SK-N-SH (cell line): ENCODE results near the gene BRAF. TPM values are rescaled to one million over a fixed set of nuclear protein-coding genes. Genes with fewer than 3 reads are reported as not detected.

ENCODE experiments used
- CTCF ChIA-PET: fragments of 300-600, 350-600 bp; formaldehyde crosslinking; extraction: SDS; loops from one replicate; lab custom pipeline; 2021; lab: Yijun Ruan, JAX
- POLR2A ChIA-PET: fragments of 350-600 bp; sonication (Branson Sonifier 250); formaldehyde crosslinking; extraction: SDS; loops from one replicate; lab custom pipeline; 2020; ENCODE audit warnings: antibody characterized with exemption, inconsistent platforms; lab: Yijun Ruan, JAX
- DNase-seq: peaks from one replicate; pipeline ENCODE4 v3.0.0; 2012
- H2AFZ ChIP-seq: fragments of 200-600 bp; sonication (generic); 2 replicates; pipeline ENCODE4 v1.8.1; 2016; ENCODE audit warnings: antibody characterized with exemption, mild to moderate bottlenecking, low read depth
- H3F3A ChIP-seq: fragments of 200-600 bp; sonication (generic); replicated peaks from 2 replicates; pipeline ENCODE3; 2016; ENCODE audit warnings: antibody characterized with exemption, mild to moderate bottlenecking; ENCODE audit not compliant: insufficient read depth
- H3K27ac ChIP-seq, 2 experiments: fragments of 200-500 bp in 1 of 2; fragments of 200-600 bp in 1 of 2; sonication (Bioruptor generic) in 1 of 2; sonication (generic), shearing (Covaris generic) in 1 of 2; 2 replicates each; pipeline versions ENCODE4 v1.5.1 to v1.6.1; 2014 to 2016; ENCODE audit warnings: low read depth in 2 of 2, inconsistent platforms in 1 of 2, low read length in 1 of 2, mild to moderate bottlenecking in 1 of 2, mixed read lengths in 1 of 2
- H3K27me3 ChIP-seq: fragments of 200-600 bp; sonication (generic), shearing (Covaris generic); 2 replicates; pipeline ENCODE4 v1.6.1; 2016; ENCODE audit warnings: mixed run types; ENCODE audit not compliant: insufficient read depth
- H3K36me3 ChIP-seq, 2 experiments: fragments of 200-500 bp in 1 of 2; fragments of 200-600 bp in 1 of 2; sonication (Bioruptor generic) in 1 of 2; sonication (generic) in 1 of 2; replicated peaks in 1 of 2; 2 replicates each; pipeline versions ENCODE3 to v1.5.1; 2014 to 2016; ENCODE audit warnings: low read length in 1 of 2, mild to moderate bottlenecking in 1 of 2; ENCODE audit not compliant: insufficient read depth in 2 of 2, control insufficient read depth in 1 of 2
- H3K4me1 ChIP-seq, 2 experiments: fragments of 200-500 bp in 1 of 2; fragments of 200-600 bp in 1 of 2; sonication (Bioruptor generic) in 1 of 2; sonication (generic), shearing (Covaris generic) in 1 of 2; 2 replicates each; pipeline versions ENCODE4 v1.5.1 to v1.6.1; 2014 to 2016; ENCODE audit warnings: low read depth in 1 of 2, low read length in 1 of 2, mixed run types in 1 of 2; ENCODE audit not compliant: insufficient read depth in 2 of 2, control insufficient read depth in 1 of 2
- H3K4me2 ChIP-seq: fragments of 200-600 bp; sonication (generic), shearing (Covaris generic); 2 replicates; pipeline ENCODE4 v1.6.1; 2017; ENCODE audit warnings: mixed run types
- H3K4me3 ChIP-seq, 2 experiments: fragments of 200-500 bp in 1 of 2; fragments of 200-600 bp in 1 of 2; sonication (Bioruptor generic) in 1 of 2; sonication (generic), shearing (Covaris generic) in 1 of 2; 2 replicates each; pipeline versions ENCODE4 v1.5.1 to v1.8.1; 2014 to 2016; ENCODE audit warnings: low read depth in 2 of 2, inconsistent platforms in 1 of 2, low read length in 1 of 2, mild to moderate bottlenecking in 1 of 2, mixed read lengths in 1 of 2, moderate library complexity in 1 of 2
- H3K79me2 ChIP-seq: fragments of 200-600 bp; sonication (generic); 2 replicates; pipeline ENCODE4 v1.8.1; 2017; ENCODE audit warnings: mild to moderate bottlenecking; ENCODE audit not compliant: insufficient read depth
- H3K9ac ChIP-seq: fragments of 200-600 bp; sonication (generic); 2 replicates; pipeline ENCODE4 v1.6.1; 2017; ENCODE audit warnings: mixed run types
- H3K9me2 ChIP-seq: fragments of 200-600 bp; sonication (generic); 2 replicates; pipeline ENCODE4 v1.6.1; 2017; ENCODE audit warnings: mixed run types
- H3K9me3 ChIP-seq: fragments of 200-600 bp; sonication (generic); 2 replicates; pipeline ENCODE4 v1.6.1; 2017; ENCODE audit warnings: mixed run types, mild to moderate bottlenecking, moderate library complexity
- H4K20me1 ChIP-seq: fragments of 200-600 bp; sonication (generic); 2 replicates; pipeline ENCODE4 v1.6.1; 2017; ENCODE audit warnings: mild to moderate bottlenecking, mixed run types; ENCODE audit not compliant: insufficient read depth
- CHD2 ChIP-seq: fragments of 150-350 bp; IDR thresholded peaks from 2 replicates; pipeline ENCODE4 v1.6.1; 2018; ENCODE audit warnings: low read length; ENCODE audit not compliant: partially characterized antibody
- EP300 ChIP-seq, 2 experiments: IDR thresholded peaks; 2 replicates each; pipeline versions ENCODE4 v1.4.0 to v1.6.1; 2012; ENCODE audit warnings: borderline replicate concordance in 1 of 2, low read depth in 1 of 2, low read length in 1 of 2
- EZH2phosphoT487 ChIP-seq: fragments of 200-600 bp; sonication (generic); IDR thresholded peaks from 2 replicates; pipeline ENCODE4 v1.6.1; 2017; ENCODE audit warnings: low read depth, mixed run types, mild to moderate bottlenecking, antibody characterized with exemption, moderate library complexity, borderline replicate concordance
- FOXM1 ChIP-seq: IDR thresholded peaks from 2 replicates; pipeline ENCODE4 v1.4.0; 2012; ENCODE audit warnings: low read depth, mild to moderate bottlenecking
- GABPA ChIP-seq: IDR thresholded peaks from 2 replicates; pipeline ENCODE4 v1.4.0; 2012; ENCODE audit warnings: low read depth, mild to moderate bottlenecking
- JUND ChIP-seq: IDR thresholded peaks from 2 replicates; pipeline ENCODE4 v1.4.0; 2012
- MXI1 ChIP-seq: IDR thresholded peaks from 2 replicates; pipeline ENCODE4 v1.6.1; 2012; ENCODE audit warnings: mild to moderate bottlenecking, low read depth, low read length, improper control_type of control experiment
- NFIC ChIP-seq: IDR thresholded peaks from 2 replicates; pipeline ENCODE4 v1.4.0; 2012; ENCODE audit warnings: borderline replicate concordance
- SIN3A ChIP-seq: IDR thresholded peaks from 2 replicates; pipeline ENCODE4 v1.6.1; 2012; ENCODE audit warnings: low read depth, mild to moderate bottlenecking, low read length, moderate library complexity, borderline replicate concordance
- USF1 ChIP-seq: IDR thresholded peaks from 2 replicates; pipeline ENCODE4 v1.4.0; 2012; ENCODE audit warnings: low read depth, borderline replicate concordance
- WGBS: methylation state at CpG from one replicate; pipeline ENCODE4 v1.1.6; 2017; ENCODE audit warnings: low lambda C conversion rate; 5-methylcytosine and 5-hydroxymethylcytosine counted together
- polyA plus RNA-seq, 3 experiments: library from polyadenylated mRNA; depleted of rRNA; stranded (reverse); fragments of >200 nt; gene quantifications; 2 replicates each; pipeline ENCODE4 v1.2.3, GENCODE V29; 2012

BRAF gene
- polyA plus RNA-seq, 1 of the 3 experiments (the other 2 are of a cell fraction), result 5.2 TPM

GRCh38 chr7:140903741-140904480, 20.8 kb downstream of the BRAF start:
- no peak for DNase-seq
- CTCF ChIA-PET, result interaction anchor here (1.0 kb wide), 1 partner anchor 93 kb away, joined by 4 read pairs; no protein-coding TSS in a partner anchor
- Histone ChIP-seq H3K36me3 (peaks cover 0 to 9% of the 10 kb centered on the region in 2 experiments), H3K9me2 (no peaks in the 10 kb centered on the region)
- WGBS, result 88% methylated on average over 4 of the region's 4 CpGs
- TF ChIP-seq EZH2phosphoT487, result no peak
- no peak for TF ChIP-seq GABPA
- no peak for TF ChIP-seq JUND
- TF ChIP-seq USF1, result no peak
- TF ChIP-seq, all 33 proteins: peak for 0
- Histone ChIP-seq H3K4me1 (peaks cover 0 to 5% of the 10 kb centered on the region in 2 experiments; a peak in 2 of 4 replicates), H3K9me3 (peaks cover 3% of the 10 kb centered on the region; the same call in 1 of the 2 replicates), H3K27ac (no peak overlapping the region), H3K79me2 (peaks cover 94% of the 10 kb centered on the region), H2AFZ (no peak overlapping the region), H3K4me2 (no peak overlapping the region), H3K4me3 (no peak overlapping the region), H3F3A (no peaks in the 10 kb centered on the region), H4K20me1 (peaks cover 24% of the 10 kb centered on the region), H3K9ac (no peak overlapping the region), H3K27me3 (no peaks in the 10 kb centered on the region)
- POLR2A ChIA-PET, result no interaction called here

DNA sequence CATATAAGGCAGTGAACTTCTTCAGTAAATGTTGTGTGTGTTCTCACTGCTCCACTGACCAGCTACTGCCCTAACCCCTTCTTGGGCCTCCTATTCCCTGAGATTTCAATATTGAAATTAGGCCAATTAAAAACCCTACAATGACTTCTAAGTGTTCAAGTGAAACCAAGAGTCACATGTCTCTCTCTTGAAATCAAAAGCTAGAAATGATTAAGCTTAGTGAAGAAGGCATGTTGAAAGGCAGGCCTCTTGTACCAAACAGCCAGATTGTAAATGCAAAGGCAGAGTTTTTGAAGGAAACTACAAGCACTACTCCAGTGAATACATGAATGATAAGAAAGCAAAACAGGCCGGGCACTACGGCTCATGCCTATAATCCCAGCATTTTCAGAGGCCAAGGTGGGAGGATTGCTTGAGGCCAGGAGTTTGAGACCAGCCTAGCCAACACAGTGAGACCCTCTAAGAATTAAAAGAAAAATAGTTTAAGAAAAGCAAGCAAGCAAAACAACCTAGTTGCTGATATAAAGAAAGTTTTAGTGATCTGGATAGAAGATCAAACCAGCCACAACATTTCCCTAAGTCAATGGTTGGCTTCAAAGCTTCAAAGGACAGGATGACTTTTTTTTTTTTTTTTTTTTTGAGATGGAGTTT, 22.3 kb downstream of the BRAF start:
- Histone ChIP-seq H3K9me3 (peaks cover 3% of the 10 kb centered on the region; the same call in 1 of the 2 replicates), H4K20me1 (peaks cover 27% of the 10 kb centered on the region; the same call in 1 of the 2 replicates), H2AFZ (no peak overlapping the region), H3K9me2 (no peaks in the 10 kb centered on the region), H3K9ac (no peak overlapping the region), H3K4me3 (no peak overlapping the region), H3K79me2 (peaks cover 94% of the 10 kb centered on the region), H3K27me3 (no peaks in the 10 kb centered on the region), H3K4me1 (peaks cover 0 to 5% of the 10 kb centered on the region in 2 experiments; a peak in 3 of 4 replicates), H3K4me2 (no peak overlapping the region), H3F3A (no peaks in the 10 kb centered on the region), H3K27ac (no peak overlapping the region), H3K36me3 (peaks cover 0 to 9% of the 10 kb centered on the region in 2 experiments)
- CTCF ChIA-PET, result interaction anchor here (1.4 kb wide), 1 partner anchor 13 kb away, joined by 3 read pairs; no protein-coding TSS in a partner anchor
- DNase-seq, result no peak
- POLR2A ChIA-PET, result no interaction called here
- WGBS, result 96% methylated on average over 2 of the region's 2 CpGs
- no peak for TF ChIP-seq NFIC

DNA sequence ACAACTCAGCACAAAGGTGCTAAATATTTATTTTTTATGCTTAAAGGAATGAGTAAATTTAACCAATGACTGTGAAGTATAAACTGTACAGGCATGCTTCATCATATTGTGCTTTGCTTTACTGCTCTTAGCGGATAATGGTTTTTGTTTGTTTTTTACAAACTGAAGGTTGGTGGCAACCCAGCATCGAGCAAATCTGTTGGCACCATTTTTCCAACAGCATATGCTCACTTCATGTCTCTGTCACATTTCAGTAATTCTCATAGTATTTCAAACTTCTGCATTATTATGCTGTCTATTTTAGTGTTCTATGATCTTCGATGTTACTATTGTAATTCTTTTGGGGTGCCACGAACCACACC, 22.8 kb downstream of the BRAF start:
- Histone ChIP-seq H3K9me3 (peaks cover 3% of the 10 kb centered on the region; the same call in 1 of the 2 replicates), H3K4me3 (no peak overlapping the region), H3K27ac (no peak overlapping the region), H3K4me2 (no peak overlapping the region), H3K27me3 (no peaks in the 10 kb centered on the region), H3K4me1 (peaks cover 0 to 5% of the 10 kb centered on the region in 2 experiments; a peak in 3 of 4 replicates), H3K36me3 (peaks cover 0 to 9% of the 10 kb centered on the region in 2 experiments), H3K9ac (no peak overlapping the region), H4K20me1 (peaks cover 32% of the 10 kb centered on the region), H2AFZ (no peak overlapping the region), H3F3A (no peaks in the 10 kb centered on the region), H3K79me2 (peaks cover 94% of the 10 kb centered on the region), H3K9me2 (no peaks in the 10 kb centered on the region)
- POLR2A ChIA-PET, result no interaction called here
- CTCF ChIA-PET, result interaction anchor here (1.4 kb wide), 1 partner anchor 13 kb away, joined by 3 read pairs; no protein-coding TSS in a partner anchor
- DNase-seq, result no peak
- TF ChIP-seq SIN3A (no peak), MXI1 (no peak), FOXM1 (no peak), CHD2 (no peak), EP300 (IDR thresholded peaks at IDR 0.05; ENCODE audit: borderline replicate concordance in 1 of 2, low read depth in 1 of 2, low read length in 1 of 2) (no peak)
- 96% methylated on average over 4 of the region's 4 CpGs for WGBS
